Measurements from ENCODE around the gene IFITM2.
"Not testable (repeated sequence)": the region's sequence is repeated elsewhere in the genome, so short reads cannot be mapped to it uniquely, and the experiment has no call there.

Gene IFITM2

GRCh38 chr11:339963-340362 lies 32.3 kb downstream of the IFITM2 start:
- DNase-seq (ENCODE audit: low spot score) (no peak), FAIRE-seq (no peak)

- DNase-seq (ENCODE audit: low spot score) = no peak
- FAIRE-seq = no peak
Observed at GRCh38 chr11:340539-341512, 33.2 kb downstream of the IFITM2 start.

GRCh38 chr11:342328-342727 lies 34.7 kb downstream of the IFITM2 start:
- no peak for DNase-seq (ENCODE audit: low spot score)
- FAIRE-seq = no peak

GRCh38 chr11:344836-345578 lies 37.4 kb downstream of the IFITM2 start:
- DNase-seq (ENCODE audit: low spot score) (no peak), FAIRE-seq (no peak)

DNA sequence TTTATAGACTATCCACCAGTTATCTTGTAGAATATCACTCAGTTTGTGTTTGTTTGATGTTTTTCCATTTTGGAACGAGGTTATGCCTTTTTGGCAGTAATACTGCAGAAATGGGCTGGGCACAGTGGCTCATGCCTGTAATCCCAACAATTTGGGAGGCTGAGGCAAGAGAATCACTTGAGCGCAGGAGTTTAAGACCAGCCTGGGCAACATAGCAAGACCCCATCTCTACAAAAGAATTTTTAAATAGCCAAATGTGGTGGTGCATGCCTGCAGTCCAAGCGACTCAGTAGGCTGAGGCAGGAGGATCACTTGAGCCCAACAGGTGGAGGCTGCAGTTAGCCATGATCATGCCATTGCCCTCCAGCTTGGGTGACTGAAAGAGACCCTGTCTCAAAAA lies 38.9 kb downstream of the IFITM2 start:
- DNase-seq (ENCODE audit: low spot score) = no peak
- FAIRE-seq = no peak

GRCh38 chr11:349270-349954 lies 41.8 kb downstream of the IFITM2 start:
- DNase-seq (ENCODE audit: low spot score); FAIRE-seq: not testable (repeated sequence)

DNA sequence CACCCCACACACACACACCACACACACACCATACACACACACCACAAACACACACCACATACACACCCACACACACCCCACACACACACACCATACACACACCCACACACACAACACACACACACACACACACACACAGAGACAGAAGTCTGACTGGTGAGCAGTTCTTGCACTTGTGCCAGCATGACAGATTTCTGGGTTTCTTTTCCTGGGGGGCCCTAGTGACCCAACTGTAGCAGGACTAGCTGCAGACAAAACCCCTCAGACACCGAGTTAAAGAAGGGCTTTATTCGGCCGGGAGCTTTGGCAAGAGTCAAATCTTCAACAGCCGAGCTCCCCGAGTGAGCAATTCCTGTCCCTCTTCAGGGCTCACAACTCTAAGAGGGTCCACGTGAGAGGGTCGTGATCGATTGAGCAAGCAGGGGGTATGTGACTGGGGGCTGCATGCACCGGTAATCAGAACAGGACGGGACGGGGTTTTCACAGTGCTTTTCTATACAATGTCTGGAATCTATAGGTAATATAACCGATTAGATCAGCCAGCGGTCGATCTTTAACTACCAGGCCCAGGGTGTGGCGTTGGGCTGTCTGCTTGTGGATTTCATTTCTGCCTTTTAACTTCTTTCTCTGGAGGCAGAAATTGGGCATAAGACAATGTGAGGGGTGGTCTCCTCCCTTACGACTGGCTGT lies 42.6 kb downstream of the IFITM2 start:
- not testable (repeated sequence) for FAIRE-seq; DNase-seq (ENCODE audit: low spot score)

- DNase-seq (ENCODE audit: low spot score) (no peak), FAIRE-seq (no peak)
Observed at GRCh38 chr11:350723-351255, 43.2 kb downstream of the IFITM2 start.

- DNase-seq (ENCODE audit: low spot score) = no peak
- FAIRE-seq = no peak
Observed at GRCh38 chr11:351411-351810, 43.8 kb downstream of the IFITM2 start.

DNA sequence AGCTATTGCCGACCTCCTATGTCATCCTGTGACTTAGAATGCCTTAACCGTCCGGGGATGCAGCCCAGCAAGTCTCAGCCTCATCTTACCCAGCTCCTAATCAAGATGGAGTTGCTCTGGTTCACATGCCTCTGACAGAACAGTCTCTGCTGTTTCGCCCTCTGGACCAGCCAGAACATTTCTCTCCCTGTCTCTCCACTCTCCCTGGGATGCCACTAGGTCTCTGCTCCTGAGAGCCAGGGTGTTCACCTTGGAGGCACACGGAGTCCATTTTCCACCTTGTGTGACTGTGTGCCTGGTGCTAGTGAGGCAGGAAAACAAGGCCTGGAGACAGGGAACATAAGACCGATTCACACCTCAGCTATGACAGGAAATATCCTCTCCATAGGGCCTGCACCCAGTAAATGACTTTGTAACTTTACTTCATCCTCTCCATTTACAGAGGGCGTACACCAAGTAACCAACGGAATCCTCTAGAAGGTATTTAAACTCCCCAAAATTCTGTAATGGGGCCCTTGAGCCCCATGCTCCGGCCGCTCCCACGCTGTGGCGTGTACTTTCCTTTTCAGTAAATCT lies 44.9 kb downstream of the IFITM2 start:
- FAIRE-seq (no peak), DNase-seq (ENCODE audit: low spot score) (no peak)

GRCh38 chr11:353179-353873 lies 45.7 kb downstream of the IFITM2 start:
- no peak for DNase-seq (ENCODE audit: low spot score)

DNA sequence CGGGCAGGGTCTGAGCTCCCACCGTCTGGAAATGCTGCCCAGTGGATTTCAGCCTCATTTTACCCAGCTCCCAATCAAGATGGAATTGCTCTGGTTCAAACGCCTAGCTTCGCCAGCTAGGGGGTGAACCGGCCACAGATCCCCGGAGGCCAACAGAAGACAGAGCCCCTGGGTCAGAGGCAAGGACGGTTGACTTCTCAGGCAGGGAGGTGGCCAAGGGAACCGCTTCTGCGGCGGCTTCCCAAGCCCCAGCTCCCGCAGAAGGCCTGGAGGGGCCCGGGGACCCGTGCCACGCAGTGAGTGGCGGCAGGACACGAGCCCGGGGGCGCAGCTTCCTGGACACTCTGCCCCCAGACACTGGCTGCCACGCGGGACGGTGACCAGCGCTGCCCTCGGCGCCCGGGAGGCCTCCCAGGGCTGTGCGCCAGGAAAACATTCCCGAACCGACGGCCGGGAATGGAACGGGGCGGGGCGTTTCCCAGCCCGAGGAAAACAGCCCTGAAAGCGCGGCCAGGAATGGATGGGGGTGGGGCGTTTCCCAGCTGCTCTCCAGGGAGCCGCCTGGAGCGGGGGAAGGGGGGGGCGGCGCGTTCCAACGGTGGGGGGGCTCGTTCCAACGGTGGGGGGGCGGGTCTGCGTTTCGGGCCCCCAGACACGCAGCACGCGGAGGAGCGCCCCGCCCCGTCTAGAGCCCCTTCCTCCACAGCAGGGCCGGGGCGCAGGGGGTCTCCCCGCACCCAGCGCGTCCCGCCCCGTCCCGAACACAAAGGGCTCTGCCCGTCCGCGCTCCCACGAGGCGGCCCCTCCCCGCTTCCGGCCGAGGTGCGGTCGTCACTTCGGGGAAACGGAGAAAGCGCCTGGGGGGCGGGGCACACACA lies 48.2 kb downstream of the IFITM2 start:
- DNase-seq (ENCODE audit: low spot score) (peak; percentile 69), FAIRE-seq (no peak)

More at GRCh38 chr11:353179-353873, 45.7 kb downstream of the IFITM2 start:
- FAIRE-seq = no peak

GRCh38 chr11:356610-357009 lies 49.0 kb downstream of the IFITM2 start:
- FAIRE-seq = no peak
- DNase-seq (ENCODE audit: low spot score) = no peak

DNA sequence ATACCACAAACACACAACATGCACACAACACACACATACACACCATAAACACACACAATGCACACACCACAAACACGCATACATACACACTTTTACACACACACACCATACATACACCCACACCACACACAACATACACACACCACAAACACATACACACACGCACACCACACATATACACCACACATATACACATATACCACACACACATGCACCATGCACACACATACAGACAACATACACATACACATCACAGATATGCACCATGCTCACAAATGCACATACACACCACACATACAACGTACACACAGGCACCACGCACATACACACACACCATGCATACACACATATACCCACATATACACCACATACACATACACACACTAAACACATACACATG lies 50.0 kb downstream of the IFITM2 start:
- DNase-seq (ENCODE audit: low spot score) (no peak), FAIRE-seq (no peak)

- no peak for DNase-seq (ENCODE audit: low spot score)
- FAIRE-seq = no peak
Observed at GRCh38 chr11:358129-358800, 50.6 kb downstream of the IFITM2 start.
